Measurements from ENCODE around the gene ATP9B.

- TF ChIP-seq ZFP3 (CRISPR knock-in tag; IDR thresholded peaks at IDR 0.05) (no peak), PATZ1 (CRISPR knock-in tag; IDR thresholded peaks at IDR 0.05; ENCODE audit: borderline replicate concordance) (no peak), ZNF8 (CRISPR knock-in tag; IDR thresholded peaks at IDR 0.05) (no peak), ZC3H10 (CRISPR knock-in tag; IDR thresholded peaks at IDR 0.05) (no peak)
These were observed 141.1 kb downstream of the ATP9B start for GRCh38 chr18:79210002-79210910.
